ENCODE results near the gene EVI5L. TPM values are rescaled to one million over a fixed set of nuclear protein-coding genes. Genes with fewer than 3 reads are reported as not detected.
A peak's percentile ranks its signal among the peaks of the same experiment; 100 is the strongest.

The EVI5L gene
- polyA plus RNA-seq (2012; ENCODE audit: insufficient read depth, insufficient read length, low read depth): 22.4 TPM

- H3K27me3 ChIP-seq: peaks cover 21% of the 10 kb centered on the region
- no peaks in the 10 kb centered on the region; the same call in 1 of the 2 replicates for H3K4me1 ChIP-seq
- H3K4me3 ChIP-seq (ENCODE audit: low read depth, low read length): peak within 1 kb of the TSS; percentile 57
- H3K9me3 ChIP-seq: no peaks in the 10 kb centered on the region
- no peaks in the 10 kb centered on the region for H3K36me3 ChIP-seq
- peak; percentile 99 for DNase-seq
- no peak for TF ChIP-seq CTCF (IDR thresholded peaks at IDR 0.05; ENCODE audit: low read depth, low read length)
Observed at GRCh38 chr19:7829561-7830271, at the start of gene EVI5L. Gene EVI5L (plus strand): TSS chr19:7830218. CDS start chr19:7846543, 16,325 bp downstream.

DNA sequence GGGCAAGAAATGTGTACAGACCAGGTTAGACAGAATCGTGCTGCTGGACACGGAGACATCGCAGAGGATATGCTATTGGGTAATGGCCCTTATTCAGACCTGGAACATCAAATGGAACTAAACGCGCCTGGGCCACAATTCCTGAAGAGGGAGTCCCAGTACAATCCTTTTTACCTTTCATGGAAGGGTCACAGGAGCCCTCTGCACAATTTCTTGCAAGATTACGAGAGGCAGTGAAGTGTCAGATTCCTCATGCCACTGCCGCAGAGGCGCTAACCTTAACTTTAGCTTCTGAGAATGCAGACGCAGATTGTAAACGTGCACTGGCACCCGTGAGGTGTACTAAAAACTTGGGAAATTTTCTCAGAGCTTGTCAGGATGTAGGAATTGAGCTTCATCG is 48.9 kb upstream of the EVI5L start:
- no peak for DNase-seq
- no peaks in the 10 kb centered on the region for H3K36me3 ChIP-seq
- H3K27me3 ChIP-seq: peaks cover 64% of the 10 kb centered on the region
- no peaks in the 10 kb centered on the region for H3K9me3 ChIP-seq
- no peak overlapping the region for H3K4me3 ChIP-seq (ENCODE audit: low read depth, low read length)
- H3K4me1 ChIP-seq: no peaks in the 10 kb centered on the region
- TF ChIP-seq CTCF (IDR thresholded peaks at IDR 0.05; ENCODE audit: low read depth, low read length): no peak

DNA sequence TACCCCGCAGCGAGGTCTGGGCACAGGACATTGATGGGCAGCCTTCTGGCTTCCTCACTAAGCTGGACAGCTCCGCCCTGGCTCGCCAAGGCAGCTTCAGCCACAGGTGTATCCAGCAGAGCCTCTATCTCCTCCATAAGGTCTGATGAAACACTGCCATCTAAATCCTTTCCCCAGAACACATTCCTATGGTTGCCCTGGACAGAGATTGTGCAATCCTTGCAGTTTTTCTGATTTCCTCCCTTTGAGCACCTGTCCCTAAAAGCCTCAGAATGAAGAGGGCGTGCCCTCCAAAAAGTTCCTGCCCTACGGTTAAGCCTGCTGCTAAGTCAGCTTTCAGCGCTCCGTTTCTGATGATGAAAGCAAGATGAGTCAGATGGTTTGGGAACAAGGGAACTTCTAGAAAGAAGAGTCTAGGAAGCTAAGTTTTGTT is 46.0 kb upstream of the EVI5L start:
- H3K4me1 ChIP-seq: no peaks in the 10 kb centered on the region
- no peaks in the 10 kb centered on the region for H3K36me3 ChIP-seq
- TF ChIP-seq CTCF (IDR thresholded peaks at IDR 0.05; ENCODE audit: low read depth, low read length): no peak
- peaks cover 68% of the 10 kb centered on the region for H3K27me3 ChIP-seq
- DNase-seq: no peak
- no peak overlapping the region for H3K4me3 ChIP-seq (ENCODE audit: low read depth, low read length)
- no peaks in the 10 kb centered on the region for H3K9me3 ChIP-seq

GRCh38 chr19:7784856-7785255 is 45.2 kb upstream of the EVI5L start:
- Histone ChIP-seq H3K4me3 (ENCODE audit: low read depth, low read length) (no peak overlapping the region), H3K4me1 (no peaks in the 10 kb centered on the region), H3K9me3 (no peaks in the 10 kb centered on the region), H3K27me3 (peaks cover 62% of the 10 kb centered on the region), H3K36me3 (no peaks in the 10 kb centered on the region)
- no peak for DNase-seq
- no peak for TF ChIP-seq CTCF (IDR thresholded peaks at IDR 0.05; ENCODE audit: low read depth, low read length)

DNA sequence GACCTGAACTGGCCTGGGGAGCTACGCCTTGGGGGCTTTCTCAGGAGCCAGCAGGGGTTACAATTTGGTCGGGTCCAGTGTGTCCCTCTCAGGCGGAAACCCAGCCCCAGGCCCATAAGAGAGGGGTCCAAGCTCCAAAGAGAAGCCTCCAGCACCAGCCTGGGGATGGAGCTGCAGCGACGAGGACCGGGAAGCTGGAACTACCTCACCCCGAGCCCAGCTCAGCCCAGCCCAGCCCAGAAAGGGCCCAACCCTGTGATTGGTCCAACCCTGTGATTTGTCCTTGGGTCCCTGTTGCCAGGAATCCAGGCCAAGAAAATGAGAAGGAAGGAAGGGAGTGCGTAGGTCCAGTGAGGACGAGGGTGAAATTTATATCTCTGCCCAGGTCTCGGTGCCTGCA is 42.9 kb upstream of the EVI5L start:
- no peak overlapping the region for H3K4me3 ChIP-seq (ENCODE audit: low read depth, low read length)
- no peak for DNase-seq

More for the DNA sequence above, 42.9 kb upstream of the EVI5L start:
- H3K36me3 ChIP-seq: no peaks in the 10 kb centered on the region
- no peak for TF ChIP-seq CTCF (IDR thresholded peaks at IDR 0.05; ENCODE audit: low read depth, low read length)
- no peaks in the 10 kb centered on the region; the same call in 1 of the 2 replicates for H3K9me3 ChIP-seq
- no peaks in the 10 kb centered on the region for H3K4me1 ChIP-seq
- H3K27me3 ChIP-seq: peaks cover 43% of the 10 kb centered on the region
